GM23338 (cell line): ENCODE measurements around the gene RPA1. TPM values are rescaled to one million over a fixed set of nuclear protein-coding genes. Genes with fewer than 3 reads are reported as not detected.

Source experiments
- ATAC-seq: fragments of 200-7000 bp; cut with Tn5 transposase; 3 replicates; pipeline ENCODE4 v1.9.1; 2020
- DNase-seq: peaks from one replicate; pipeline ENCODE4 v3.0.0-alpha.2; 2015; ENCODE audit warnings: low spot score
- H2AFZ ChIP-seq: fragments of 200-600 bp; sonication (generic); 2 replicates; pipeline ENCODE4 v1.8.0; 2016; ENCODE audit warnings: antibody characterized with exemption, mild to moderate bottlenecking, moderate library complexity
- H3F3A ChIP-seq: fragments of 200-600 bp; sonication (generic); replicated peaks from 2 replicates; pipeline ENCODE4 v1.8.0; 2017; ENCODE audit warnings: antibody characterized with exemption, mixed run types, low read depth
- H3K27ac ChIP-seq: fragments of 200-600 bp; sonication (generic); 2 replicates; pipeline ENCODE4 v1.6.1; 2016; ENCODE audit warnings: low read depth
- H3K27me3 ChIP-seq: fragments of 200-600 bp; sonication (generic); 2 replicates; pipeline ENCODE4 v1.8.0; 2016; ENCODE audit warnings: mild to moderate bottlenecking, mixed run types, moderate library complexity; ENCODE audit not compliant: insufficient read depth
- H3K36me3 ChIP-seq: fragments of 200-600 bp; sonication (generic); 2 replicates; pipeline ENCODE4 v1.8.0; 2016; ENCODE audit warnings: mild to moderate bottlenecking; ENCODE audit not compliant: insufficient read depth
- H3K4me1 ChIP-seq: fragments of 200-600 bp; sonication (generic); 2 replicates; pipeline ENCODE4 v1.8.0; 2016; ENCODE audit warnings: mild to moderate bottlenecking, moderate library complexity; ENCODE audit not compliant: insufficient read depth
- H3K4me2 ChIP-seq: fragments of 200-600 bp; sonication (generic); 2 replicates; pipeline ENCODE4 v1.7.1; 2017; ENCODE audit warnings: mixed run types
- H3K4me3 ChIP-seq: fragments of 200-600 bp; sonication (generic); 2 replicates; pipeline ENCODE4 v1.6.1; 2016; ENCODE audit warnings: mixed run types
- H3K79me2 ChIP-seq: fragments of 200-600 bp; sonication (generic); replicated peaks from 2 replicates; pipeline ENCODE4 v1.8.0; 2017; ENCODE audit warnings: mild to moderate bottlenecking; ENCODE audit not compliant: insufficient read depth
- H3K9me2 ChIP-seq: fragments of 200-600 bp; sonication (generic); 2 replicates; pipeline ENCODE4 v1.8.0; 2017; ENCODE audit not compliant: insufficient read depth
- H4K20me1 ChIP-seq: fragments of 200-600 bp; sonication (generic); replicated peaks from 2 replicates; pipeline ENCODE4 v1.8.0; 2017; ENCODE audit warnings: mild to moderate bottlenecking; ENCODE audit not compliant: insufficient read depth
- H3K27ac Mint-ChIP-seq: 2 replicates; pipeline ENCODE4 v1.8.0; 2020; ENCODE audit warnings: inconsistent platforms, mild to moderate bottlenecking, moderate library complexity, mixed read lengths
- H3K27me3 Mint-ChIP-seq: 3 replicates; pipeline ENCODE4 v1.8.0; 2022; ENCODE audit warnings: low read depth, mild to moderate bottlenecking, moderate library complexity, mixed read lengths, inconsistent platforms; ENCODE audit not compliant: insufficient read depth, poor library complexity
- H3K36me3 Mint-ChIP-seq: 3 replicates; pipeline ENCODE4 v1.8.0; 2021; ENCODE audit warnings: low read depth, mild to moderate bottlenecking, inconsistent platforms, moderate library complexity, mixed read lengths
- H3K4me1 Mint-ChIP-seq: 3 replicates; pipeline ENCODE4 v1.8.0; 2020; ENCODE audit warnings: mild to moderate bottlenecking, inconsistent platforms, mixed read lengths
- H3K4me3 Mint-ChIP-seq: 3 replicates; pipeline ENCODE4 v1.8.0; 2021; ENCODE audit warnings: moderate library complexity, mild to moderate bottlenecking, inconsistent platforms, mixed read lengths
- H3K9me3 Mint-ChIP-seq: 3 replicates; pipeline ENCODE4 v1.8.0; 2020; ENCODE audit warnings: moderate library complexity, mild to moderate bottlenecking, inconsistent platforms, mixed read lengths
- CREB1 ChIP-seq: fragments of 250-450 bp; sonication (Bioruptor Pico); IDR thresholded peaks from 2 replicates; pipeline ENCODE4 v1.5.0; 2020; ENCODE audit warnings: low read depth, mild to moderate bottlenecking, moderate library complexity
- EZH2 ChIP-seq: fragments of 200-600 bp; sonication (generic); IDR thresholded peaks from one replicate; pipeline ENCODE4 v1.8.0; 2017; ENCODE audit warnings: antibody characterized with exemption, mild to moderate bottlenecking, low read depth; ENCODE audit not compliant: unreplicated experiment
- JUNB ChIP-seq: IDR thresholded peaks from one replicate; pipeline ENCODE4 v1.6.1; 2016; ENCODE audit warnings: antibody characterized with exemption; ENCODE audit not compliant: unreplicated experiment
- NANOG ChIP-seq: IDR thresholded peaks from 2 replicates; pipeline ENCODE4 v1.6.1; 2016; ENCODE audit warnings: antibody characterized with exemption, borderline replicate concordance
- STAT1 ChIP-seq: IDR thresholded peaks from one replicate; pipeline ENCODE4 v1.6.1; 2016; ENCODE audit warnings: antibody characterized with exemption; ENCODE audit not compliant: unreplicated experiment
- ZNF331 ChIP-seq: fragments of 250-450 bp; sonication (Bioruptor Pico); IDR thresholded peaks from 2 replicates; pipeline ENCODE4 v1.5.0; 2020; ENCODE audit warnings: low read depth, mild to moderate bottlenecking, moderate library complexity
- polyA plus RNA-seq: library from polyadenylated mRNA; unstranded; fragments of >200 nt; fragmentation: Nextera tagmentation; extraction: Ambion mirVana; gene quantifications from 2 replicates; pipeline ENCODE4 v1.2.1, GENCODE V29; 2016
- total RNA-seq: library from RNA; depleted of rRNA; stranded (reverse); fragments of >200 nt; shearing (Covaris generic); gene quantifications from 2 replicates; pipeline ENCODE4 v1.2.3, GENCODE V29; 2014
- TF ChIP-seq, protein P1 (sequence below): fragments of 250-450 bp; sonication (Bioruptor Pico); IDR thresholded peaks from 2 replicates; pipeline ENCODE4 v1.5.0; 2020; ENCODE audit warnings: mild to moderate bottlenecking, moderate library complexity

Gene RPA1
- total and polyA plus RNA-seq, 2 experiments from 2014 or later: 33.7 to 52.1 TPM

DNA sequence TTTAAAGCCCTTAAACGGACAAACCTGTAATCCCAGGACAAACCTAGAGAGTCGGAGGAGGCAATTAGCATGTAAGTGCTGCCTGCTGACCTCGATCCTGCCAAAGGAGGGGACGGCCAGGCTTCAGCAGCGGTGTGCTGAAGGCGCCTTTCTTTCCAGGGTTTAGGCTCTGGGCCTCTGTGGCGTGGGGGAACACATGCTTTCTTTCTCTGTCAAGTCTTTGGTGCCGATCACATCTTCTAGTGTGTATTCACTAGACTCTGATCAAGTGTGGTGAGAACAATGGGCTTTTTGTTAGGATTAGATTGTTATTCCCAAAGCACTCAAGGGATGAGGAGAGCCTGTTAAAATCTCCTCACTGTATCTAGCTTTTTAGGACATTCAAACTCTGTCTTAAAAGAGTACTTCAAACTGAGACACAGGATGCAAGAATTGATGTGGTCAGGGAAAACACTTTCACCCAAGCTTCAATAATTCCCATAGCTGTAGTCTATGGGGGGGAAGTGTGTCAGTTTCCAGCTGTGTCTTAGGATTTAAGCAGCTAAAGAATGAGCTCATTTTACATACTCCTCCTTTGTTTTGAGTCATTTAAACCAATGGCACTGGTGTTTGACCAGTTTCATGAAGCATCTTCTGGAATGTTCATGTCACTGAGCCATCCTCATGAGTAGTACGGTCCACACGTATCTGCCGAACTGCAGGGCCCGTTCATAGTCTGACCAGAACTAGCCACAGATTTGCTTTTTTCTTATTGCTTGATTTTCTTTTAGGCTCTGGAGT is 51.2 kb downstream of the RPA1 start:
- Mint-ChIP-seq H3K27me3 (no peaks in the 10 kb centered on the region), H3K4me3 (no peak overlapping the region), H3K9me3 (no peaks in the 10 kb centered on the region), H3K4me1 (no peaks in the 10 kb centered on the region), H3K36me3 (peaks cover 83% of the 10 kb centered on the region), H3K27ac (no peak overlapping the region)
- no peaks in the 10 kb centered on the region for H3K79me2 ChIP-seq
- H3K4me1 ChIP-seq: no peaks in the 10 kb centered on the region
- no peaks in the 10 kb centered on the region; the same call in 1 of the 2 replicates for H4K20me1 ChIP-seq
- H2AFZ ChIP-seq: no peak overlapping the region
- no peaks in the 10 kb centered on the region for H3K9me2 ChIP-seq
- no peak overlapping the region for H3K4me3 ChIP-seq
- peaks cover 6% of the 10 kb centered on the region; the same call in 1 of the 2 replicates for H3F3A ChIP-seq
- TF ChIP-seq CREB1 (CRISPR knock-in tag) (no peak), STAT1 (no peak), ZNF331 (CRISPR knock-in tag) (no peak), EZH2 (no peak), JUNB (no peak), NANOG (no peak)
- TF ChIP-seq, protein P1, sequence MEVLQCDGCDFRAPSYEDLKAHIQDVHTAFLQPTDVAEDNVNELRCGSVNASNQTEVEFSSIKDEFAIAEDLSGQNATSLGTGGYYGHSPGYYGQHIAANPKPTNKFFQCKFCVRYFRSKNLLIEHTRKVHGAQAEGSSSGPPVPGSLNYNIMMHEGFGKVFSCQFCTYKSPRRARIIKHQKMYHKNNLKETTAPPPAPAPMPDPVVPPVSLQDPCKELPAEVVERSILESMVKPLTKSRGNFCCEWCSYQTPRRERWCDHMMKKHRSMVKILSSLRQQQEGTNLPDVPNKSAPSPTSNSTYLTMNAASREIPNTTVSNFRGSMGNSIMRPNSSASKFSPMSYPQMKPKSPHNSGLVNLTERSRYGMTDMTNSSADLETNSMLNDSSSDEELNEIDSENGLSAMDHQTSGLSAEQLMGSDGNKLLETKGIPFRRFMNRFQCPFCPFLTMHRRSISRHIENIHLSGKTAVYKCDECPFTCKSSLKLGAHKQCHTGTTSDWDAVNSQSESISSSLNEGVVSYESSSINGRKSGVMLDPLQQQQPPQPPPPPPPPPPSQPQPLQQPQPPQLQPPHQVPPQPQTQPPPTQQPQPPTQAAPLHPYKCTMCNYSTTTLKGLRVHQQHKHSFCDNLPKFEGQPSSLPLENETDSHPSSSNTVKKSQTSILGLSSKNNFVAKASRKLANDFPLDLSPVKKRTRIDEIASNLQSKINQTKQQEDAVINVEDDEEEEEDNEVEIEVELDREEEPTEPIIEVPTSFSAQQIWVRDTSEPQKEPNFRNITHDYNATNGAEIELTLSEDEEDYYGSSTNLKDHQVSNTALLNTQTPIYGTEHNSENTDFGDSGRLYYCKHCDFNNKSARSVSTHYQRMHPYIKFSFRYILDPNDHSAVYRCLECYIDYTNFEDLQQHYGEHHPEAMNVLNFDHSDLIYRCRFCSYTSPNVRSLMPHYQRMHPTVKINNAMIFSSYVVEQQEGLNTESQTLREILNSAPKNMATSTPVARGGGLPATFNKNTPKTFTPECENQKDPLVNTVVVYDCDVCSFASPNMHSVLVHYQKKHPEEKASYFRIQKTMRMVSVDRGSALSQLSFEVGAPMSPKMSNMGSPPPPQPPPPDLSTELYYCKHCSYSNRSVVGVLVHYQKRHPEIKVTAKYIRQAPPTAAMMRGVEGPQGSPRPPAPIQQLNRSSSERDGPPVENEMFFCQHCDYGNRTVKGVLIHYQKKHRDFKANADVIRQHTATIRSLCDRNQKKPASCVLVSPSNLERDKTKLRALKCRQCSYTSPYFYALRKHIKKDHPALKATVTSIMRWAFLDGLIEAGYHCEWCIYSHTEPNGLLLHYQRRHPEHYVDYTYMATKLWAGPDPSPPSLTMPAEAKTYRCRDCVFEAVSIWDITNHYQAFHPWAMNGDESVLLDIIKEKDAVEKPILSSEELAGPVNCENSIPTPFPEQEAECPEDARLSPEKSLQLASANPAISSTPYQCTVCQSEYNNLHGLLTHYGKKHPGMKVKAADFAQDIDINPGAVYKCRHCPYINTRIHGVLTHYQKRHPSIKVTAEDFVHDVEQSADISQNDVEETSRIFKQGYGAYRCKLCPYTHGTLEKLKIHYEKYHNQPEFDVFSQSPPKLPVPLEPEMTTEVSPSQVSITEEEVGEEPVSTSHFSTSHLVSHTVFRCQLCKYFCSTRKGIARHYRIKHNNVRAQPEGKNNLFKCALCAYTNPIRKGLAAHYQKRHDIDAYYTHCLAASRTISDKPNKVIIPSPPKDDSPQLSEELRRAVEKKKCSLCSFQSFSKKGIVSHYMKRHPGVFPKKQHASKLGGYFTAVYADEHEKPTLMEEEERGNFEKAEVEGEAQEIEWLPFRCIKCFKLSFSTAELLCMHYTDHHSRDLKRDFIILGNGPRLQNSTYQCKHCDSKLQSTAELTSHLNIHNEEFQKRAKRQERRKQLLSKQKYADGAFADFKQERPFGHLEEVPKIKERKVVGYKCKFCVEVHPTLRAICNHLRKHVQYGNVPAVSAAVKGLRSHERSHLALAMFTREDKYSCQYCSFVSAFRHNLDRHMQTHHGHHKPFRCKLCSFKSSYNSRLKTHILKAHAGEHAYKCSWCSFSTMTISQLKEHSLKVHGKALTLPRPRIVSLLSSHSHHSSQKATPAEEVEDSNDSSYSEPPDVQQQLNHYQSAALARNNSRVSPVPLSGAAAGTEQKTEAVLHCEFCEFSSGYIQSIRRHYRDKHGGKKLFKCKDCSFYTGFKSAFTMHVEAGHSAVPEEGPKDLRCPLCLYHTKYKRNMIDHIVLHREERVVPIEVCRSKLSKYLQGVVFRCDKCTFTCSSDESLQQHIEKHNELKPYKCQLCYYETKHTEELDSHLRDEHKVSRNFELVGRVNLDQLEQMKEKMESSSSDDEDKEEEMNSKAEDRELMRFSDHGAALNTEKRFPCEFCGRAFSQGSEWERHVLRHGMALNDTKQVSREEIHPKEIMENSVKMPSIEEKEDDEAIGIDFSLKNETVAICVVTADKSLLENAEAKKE (CRISPR knock-in tag): no peak
- no peak overlapping the region for H3K4me2 ChIP-seq
- no peak overlapping the region for H3K27ac ChIP-seq
- H3K27me3 ChIP-seq: no peaks in the 10 kb centered on the region
- no peak for ATAC-seq
- DNase-seq: no peak
- peaks cover 47% of the 10 kb centered on the region for H3K36me3 ChIP-seq
